Limb (tissue), 2 donors: ENCODE results near the gene CLCNKA.
"Not testable (repeated sequence)": the region's sequence is repeated elsewhere in the genome, so short reads cannot be mapped to it uniquely, and the experiment has no call there.

Experiments
- DNase-seq, 2 donors: peaks; one replicate each; pipeline ENCODE4 v3.0.0-alpha.2; 2016; ENCODE audit errors: extremely low spot score in 2 of 2

The CLCNKA gene

GRCh38 chr1:16021681-16022080, at the start of gene CLCNKA:
Gene CLCNKA, plus strand, starts transcription at chr1:16022036. Its CDS starts 584 bp downstream, at chr1:16022620.
- no peak for DNase-seq

GRCh38 chr1:15972409-15972808, 49.4 kb upstream of the CLCNKA start:
- no peak for DNase-seq

GRCh38 chr1:15973772-15974171, 48.1 kb upstream of the CLCNKA start:
- no peak for DNase-seq

GRCh38 chr1:15974855-15975254, 47.0 kb upstream of the CLCNKA start:
- no peak for DNase-seq

- no peak for DNase-seq
Measured at GRCh38 chr1:15975358-15975804, 46.5 kb upstream of the CLCNKA start.

- DNase-seq: peak; percentile 95 to 97
Measured at GRCh38 chr1:15975805-15976680, 45.8 kb upstream of the CLCNKA start, which contains the start of gene ZBTB17. Gene ZBTB17, minus strand, starts transcription at chr1:15976101. Its CDS starts 27,606 bp downstream, at chr1:15948495.

GRCh38 chr1:15977947-15978346, 43.9 kb upstream of the CLCNKA start:
- DNase-seq: not testable (repeated sequence)

- no peak for DNase-seq
Measured at GRCh38 chr1:15981679-15982078, 40.2 kb upstream of the CLCNKA start.

GRCh38 chr1:15983275-15983674, 38.6 kb upstream of the CLCNKA start:
- no peak for DNase-seq

GRCh38 chr1:15985611-15986297, 36.1 kb upstream of the CLCNKA start:
- no peak for DNase-seq

GRCh38 chr1:15988856-15989736, 32.7 kb upstream of the CLCNKA start:
- DNase-seq: no peak

- no peak for DNase-seq
Measured at GRCh38 chr1:15989776-15990175, 32.1 kb upstream of the CLCNKA start.

- DNase-seq: no peak
Measured at GRCh38 chr1:15991427-15992186, 30.2 kb upstream of the CLCNKA start.

GRCh38 chr1:15992187-15992553, 29.7 kb upstream of the CLCNKA start:
- DNase-seq: no peak

- DNase-seq: no peak
Measured at GRCh38 chr1:15992582-15993500, 29.0 kb upstream of the CLCNKA start.

GRCh38 chr1:15993666-15994065, 28.2 kb upstream of the CLCNKA start:
- no peak for DNase-seq

GRCh38 chr1:15994081-15994480, 27.8 kb upstream of the CLCNKA start:
- DNase-seq: no peak

GRCh38 chr1:15994590-15995351, 27.1 kb upstream of the CLCNKA start:
- DNase-seq: no peak

- DNase-seq: no peak
Measured at GRCh38 chr1:15997076-15997585, 24.7 kb upstream of the CLCNKA start.
